Prostate gland (tissue), 2 donors: Measurements from ENCODE around the gene SUFU. TPM values are rescaled to one million over a fixed set of nuclear protein-coding genes. Genes with fewer than 3 reads are reported as not detected.

Experiments
- DNase-seq: peaks from one replicate; pipeline ENCODE4 v3.0.0-alpha.2; 2019; ENCODE audit warnings: low spot score
- H3K27ac ChIP-seq, 2 donors: fragments of 200-600 bp; sonication (generic); 2 replicates each; pipeline ENCODE4 v1.5.1; 2017 to 2019
- H3K27me3 ChIP-seq: fragments of 200-600 bp; sonication (generic); replicated peaks from 2 replicates; pipeline ENCODE4 v1.5.1; 2019; ENCODE audit not compliant: insufficient read depth
- H3K36me3 ChIP-seq, 2 donors: fragments of 200-600 bp; sonication (generic); 1 replicate in 1 of 2; 2 replicates in 1 of 2; pipeline versions ENCODE4 v1.5.1 to v1.8.1; 2017 to 2019
- H3K4me1 ChIP-seq: fragments of 200-600 bp; sonication (generic); replicated peaks from 2 replicates; pipeline ENCODE4 v1.5.1; 2019
- H3K4me3 ChIP-seq, 2 donors: fragments of 200-600 bp; sonication (generic); 2 replicates each; pipeline ENCODE4 v1.5.1; 2017 to 2019
- H3K9me3 ChIP-seq: fragments of 200-600 bp; sonication (generic); 2 replicates; pipeline ENCODE4 v1.5.1; 2017
- CTCF ChIP-seq, 4 experiments: fragments of 200-600 bp in 2 of 4; fragments of 450-650 bp in 2 of 4; sonication (generic) in 2 of 4; IDR thresholded peaks; 1 replicate in 3 of 4; 2 replicates in 1 of 4; pipeline ENCODE4 v1.5.1; 2016 to 2019; ENCODE audit warnings: antibody characterized with exemption in 4 of 4, mild to moderate bottlenecking in 2 of 4, moderate library complexity in 2 of 4
- POLR2A ChIP-seq: fragments of 450-650 bp; IDR thresholded peaks from one replicate; pipeline ENCODE4 v1.6.1; 2016; ENCODE audit warnings: antibody characterized with exemption, mild to moderate bottlenecking
- POLR2AphosphoS5 ChIP-seq: sonication (generic); formaldehyde crosslinking; IDR thresholded peaks from one replicate; pipeline ENCODE4 v1.6.1; 2017; ENCODE audit warnings: antibody characterized with exemption
- WGBS: methylation state at CpG from one replicate; pipeline ENCODE4 v1.1.5; 2018; 5-methylcytosine and 5-hydroxymethylcytosine counted together
- intact Hi-C: fragments of 100-400 bp; cut with DNase I; formaldehyde crosslinking; loops from one replicate; pipeline ENCODE4 v1.14.2; 2022
- total RNA-seq, 2 donors: library from RNA; depleted of rRNA; stranded (reverse); fragments of >200 nt; gene quantifications; one replicate each; pipeline ENCODE4 v1.1.0, GENCODE V29; 2016

The SUFU gene
- total RNA-seq, 2 donors from 2014 or later, result 17.4 to 20.4 TPM

DNA sequence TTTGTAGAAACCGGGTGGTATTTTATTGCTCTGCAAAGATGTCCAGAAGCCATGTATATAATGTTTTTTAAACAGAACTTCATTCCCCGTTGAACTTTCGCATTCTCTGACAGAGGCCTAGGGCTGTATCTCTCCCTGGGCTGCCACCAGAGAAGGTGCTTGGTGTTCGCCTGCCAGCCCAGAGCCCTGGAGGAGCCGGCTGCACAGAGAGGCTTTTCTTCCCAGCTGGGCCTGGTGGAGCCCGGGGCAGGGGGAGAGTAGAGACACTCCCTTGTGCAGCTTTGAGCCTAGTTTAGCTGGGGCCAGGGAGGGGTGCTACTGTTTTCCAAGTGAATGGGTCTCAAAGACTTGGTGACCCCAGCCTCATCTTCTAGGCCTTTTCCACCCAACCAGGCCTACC lies 126.9 kb downstream of the SUFU start:
- no peak overlapping the region for H3K27ac ChIP-seq
- H3K27me3 ChIP-seq, result no peaks in the 10 kb centered on the region
- no peak overlapping the region for H3K4me3 ChIP-seq
- no peak for DNase-seq
- 72% methylated on average over 6 of the region's 6 CpGs for WGBS
- peaks cover 4% of the 10 kb centered on the region for H3K4me1 ChIP-seq
- H3K36me3 ChIP-seq, result no peaks in the 10 kb centered on the region
- intact Hi-C loops, result no loop called here
- TF ChIP-seq CTCF (IDR thresholded peaks at IDR 0.05), result no peak
- no peak for TF ChIP-seq POLR2AphosphoS5
- no peak for TF ChIP-seq POLR2A
- no peaks in the 10 kb centered on the region for H3K9me3 ChIP-seq

- no peak for TF ChIP-seq POLR2A
- no peak for TF ChIP-seq POLR2AphosphoS5
- TF ChIP-seq CTCF (IDR thresholded peaks at IDR 0.05), result no peak
- intact Hi-C loops, result no loop called here
- H3K4me3 ChIP-seq, result no peak overlapping the region
- H3K36me3 ChIP-seq, result no peaks in the 10 kb centered on the region
- H3K27ac ChIP-seq, result no peak overlapping the region
- WGBS, result 93% methylated on average over 10 of the region's 10 CpGs
- no peaks in the 10 kb centered on the region for H3K27me3 ChIP-seq
- DNase-seq, result no peak
- H3K9me3 ChIP-seq, result no peaks in the 10 kb centered on the region
- H3K4me1 ChIP-seq, result peaks cover 4% of the 10 kb centered on the region
Measured at GRCh38 chr10:102631525-102632393, 128.0 kb downstream of the SUFU start.

DNA sequence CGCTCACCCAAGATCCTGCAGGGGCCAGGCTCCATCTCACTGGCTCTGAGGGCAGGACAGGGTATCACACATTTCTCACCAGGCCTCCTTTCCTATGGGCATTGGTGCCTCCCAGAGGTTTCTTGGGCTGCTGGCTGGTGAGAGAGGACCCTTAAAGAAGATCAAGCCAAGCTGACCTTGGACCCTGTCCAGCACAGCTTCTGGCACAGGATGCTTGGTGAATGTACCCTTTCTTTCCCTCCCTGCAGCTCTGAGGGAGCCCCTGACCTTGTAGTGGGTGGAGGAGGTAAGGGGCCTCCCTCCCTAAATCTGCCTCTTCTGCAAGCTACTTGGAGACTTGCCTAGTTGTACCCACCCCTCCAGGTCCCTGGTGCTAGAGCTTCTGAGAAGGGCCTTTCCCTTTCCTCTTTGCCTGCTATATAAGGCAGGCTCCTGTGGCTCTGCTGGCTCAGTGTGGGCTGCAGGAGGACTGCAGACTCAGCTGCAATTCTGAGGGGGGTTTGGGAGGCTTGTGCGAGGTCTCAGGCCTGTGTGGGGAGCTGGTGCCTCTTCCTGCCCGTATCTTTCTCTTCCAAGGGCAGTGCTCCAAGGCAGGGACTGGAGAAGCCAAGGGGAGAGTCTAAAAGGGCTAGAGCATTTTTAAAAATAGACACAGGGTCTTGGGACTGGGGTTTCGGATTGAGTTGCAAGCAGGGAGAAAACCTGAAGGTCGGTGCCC lies 128.8 kb downstream of the SUFU start:
- Histone ChIP-seq H3K36me3 (no peaks in the 10 kb centered on the region), H3K4me1 (no peaks in the 10 kb centered on the region), H3K27ac (no peak overlapping the region), H3K4me3 (no peak overlapping the region), H3K27me3 (no peaks in the 10 kb centered on the region), H3K9me3 (no peaks in the 10 kb centered on the region)
- intact Hi-C loops, result no loop called here
- DNase-seq, result no peak
- TF ChIP-seq CTCF (IDR thresholded peaks at IDR 0.05), result no peak
- TF ChIP-seq POLR2AphosphoS5, result no peak
- no peak for TF ChIP-seq POLR2A
- WGBS, result 37% methylated on average over 5 of the region's 5 CpGs

- TF ChIP-seq POLR2A (no peak), CTCF (IDR thresholded peaks at IDR 0.05) (no peak), POLR2AphosphoS5 (no peak)
- 28% methylated on average over 6 of the region's 6 CpGs for WGBS
- no peak overlapping the region for H3K4me3 ChIP-seq
- no peaks in the 10 kb centered on the region for H3K36me3 ChIP-seq
- intact Hi-C loops, result no loop called here
- no peak overlapping the region for H3K27ac ChIP-seq
- H3K9me3 ChIP-seq, result no peaks in the 10 kb centered on the region
- DNase-seq, result no peak
- H3K27me3 ChIP-seq, result no peaks in the 10 kb centered on the region
- H3K4me1 ChIP-seq, result no peaks in the 10 kb centered on the region
Measured at GRCh38 chr10:102633287-102633686, 129.5 kb downstream of the SUFU start.
